HG03432 (cell line): ENCODE results near the gene SDHC.
"Not testable (repeated sequence)": the region's sequence is repeated elsewhere in the genome, so short reads cannot be mapped to it uniquely, and the experiment has no call there.

Source experiments
- ATAC-seq: cut with Tn5 transposase; IDR thresholded peaks from one replicate; pipeline ENCODE4 v1.9.1; 2021; ENCODE audit warnings: mild to moderate bottlenecking, moderate library complexity; ENCODE audit not compliant: unreplicated experiment

The SDHC gene

DNA sequence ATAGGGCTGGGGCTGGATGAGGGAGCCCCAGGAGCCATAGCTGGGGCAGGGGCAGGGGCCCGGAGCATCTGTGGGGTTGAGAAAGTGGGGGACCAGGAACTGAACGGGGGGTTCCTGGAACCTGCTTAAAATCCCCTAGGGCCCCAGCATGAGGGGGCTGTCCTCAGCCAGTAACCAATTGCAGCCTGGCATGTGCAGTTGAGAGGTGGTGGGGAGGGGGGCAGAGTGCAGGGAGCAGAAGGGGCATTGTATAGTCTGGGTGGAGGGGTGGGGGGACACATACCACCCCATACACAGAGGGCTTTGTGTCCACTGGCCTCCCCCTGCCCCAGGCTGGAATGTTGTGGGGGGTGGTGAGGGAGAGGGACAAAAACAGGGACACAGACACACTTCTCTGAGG is 4.3 kb upstream of the SDHC start, which contains the start of gene MPZ:
Gene MPZ (minus strand): TSS at position 101 of the 400 bp plus-strand sequence. CDS start 63 bp downstream, at position 38.
- ATAC-seq, result no peak

DNA sequence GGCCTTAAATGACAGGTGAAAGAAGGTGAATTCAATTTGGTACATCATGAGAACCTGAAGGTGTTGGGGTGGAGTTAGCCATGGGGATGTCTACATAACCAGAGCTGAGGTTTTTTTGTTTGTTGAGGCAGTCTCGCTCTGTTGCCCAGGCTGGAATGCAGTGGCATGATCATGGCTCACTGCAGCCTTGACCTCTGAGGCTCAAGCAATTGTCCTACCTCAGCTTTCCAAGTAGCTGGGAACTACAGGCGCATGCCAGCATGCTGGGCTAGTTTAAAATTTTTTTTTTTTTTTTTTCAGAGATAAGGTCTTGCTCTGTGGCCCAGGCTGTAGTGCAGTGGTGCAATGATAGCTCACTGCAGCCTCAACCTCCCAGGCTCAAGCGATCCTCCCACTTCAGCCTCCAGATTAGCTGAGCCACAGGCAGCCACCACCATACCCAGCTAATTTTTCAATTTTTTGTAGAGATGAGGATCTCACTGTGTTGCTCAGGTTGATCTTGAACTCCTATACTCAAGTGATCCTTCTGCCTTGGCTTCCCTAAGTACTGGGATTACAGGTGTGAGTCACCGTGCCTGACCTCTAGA is 2.5 kb upstream of the SDHC start:
- no peak for ATAC-seq

DNA sequence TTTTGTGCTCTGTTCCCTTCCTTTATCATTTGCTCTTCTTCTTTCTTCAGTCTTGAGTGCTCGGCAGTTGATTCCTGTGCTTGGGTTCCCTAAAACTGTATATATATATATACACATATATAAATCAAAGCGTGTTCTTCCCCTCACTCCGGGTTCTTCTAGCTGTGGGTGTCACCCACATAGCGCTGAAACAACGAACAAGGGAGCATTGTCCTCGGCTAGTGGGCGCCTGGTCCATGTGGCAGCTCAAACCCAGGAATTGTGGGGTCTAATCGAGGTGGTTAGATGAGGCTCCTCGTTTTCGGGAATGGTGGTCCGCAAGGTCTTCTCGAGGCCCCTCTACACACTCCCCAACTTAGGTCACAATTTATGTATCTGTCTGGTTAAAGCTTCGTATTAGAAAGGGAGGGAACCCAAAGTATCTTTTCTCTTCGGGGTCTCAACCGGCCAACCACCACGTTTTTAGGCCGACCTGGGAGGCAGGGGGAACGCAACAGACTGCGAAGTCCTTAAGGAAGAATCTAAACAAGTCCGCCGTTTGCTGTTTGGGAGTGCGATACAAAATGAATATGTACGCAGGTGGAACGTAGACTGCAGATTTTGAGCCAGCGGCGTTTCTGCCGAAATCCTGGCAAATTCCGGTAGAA is 504 bp upstream of the SDHC start:
- ATAC-seq, result no peak

DNA sequence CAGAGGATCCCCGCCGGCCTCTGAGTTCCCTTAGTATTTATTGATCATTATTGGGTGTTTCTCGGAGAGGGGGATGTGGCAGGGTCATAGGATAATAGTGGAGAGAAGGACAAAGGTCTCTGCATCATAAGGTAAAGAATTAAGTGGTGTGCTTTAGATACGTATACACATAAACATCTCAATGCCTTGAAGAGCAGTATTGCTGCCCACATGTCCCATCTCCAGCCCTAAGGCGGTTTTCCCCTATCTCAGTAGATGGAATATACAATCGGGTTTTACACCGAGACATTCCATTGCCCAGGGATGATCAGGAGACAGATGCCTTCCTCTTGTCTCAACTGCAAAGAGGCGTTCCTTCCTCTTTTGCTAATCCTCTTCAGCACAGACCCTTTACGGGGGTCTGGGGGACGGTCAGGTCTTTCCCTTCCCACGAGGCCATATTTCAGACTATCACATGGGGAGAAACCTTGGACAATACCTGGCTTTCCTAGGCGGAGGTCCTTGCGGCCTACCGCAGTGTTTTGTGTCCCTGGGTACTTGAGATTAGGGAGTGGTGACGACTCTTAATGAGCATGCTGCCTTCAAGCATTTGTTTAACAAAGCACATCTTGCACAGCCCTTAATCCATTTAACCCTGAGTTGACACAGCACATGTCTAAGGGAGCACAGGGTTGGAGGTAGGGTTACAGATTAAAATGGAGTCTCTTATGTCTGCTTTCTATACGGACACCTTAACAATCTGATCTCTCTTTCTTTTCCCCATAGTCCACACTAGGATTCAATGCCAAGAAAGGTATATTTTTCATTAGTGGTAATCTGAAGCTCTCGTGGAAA is 1.9 kb downstream of the SDHC start:
- ATAC-seq, result not testable (repeated sequence)

DNA sequence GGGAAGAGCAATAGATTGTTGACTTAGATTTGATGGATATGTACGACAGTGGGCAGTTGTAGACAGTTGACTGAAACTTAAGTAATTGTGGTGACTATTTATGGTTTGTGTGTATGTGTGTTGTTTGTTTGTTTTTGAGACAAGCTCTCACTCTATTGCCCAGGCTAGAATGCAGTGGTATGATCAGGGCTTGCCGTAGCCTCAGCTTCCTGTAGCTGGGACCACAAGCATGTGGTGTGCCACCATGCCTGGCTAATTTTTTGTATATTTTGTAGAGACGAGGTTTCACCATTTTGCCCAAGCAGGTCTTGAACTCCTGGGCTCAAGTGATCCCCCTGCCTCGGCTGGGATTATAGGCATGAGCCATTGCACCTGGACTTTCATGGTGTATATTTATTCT is 9.8 kb downstream of the SDHC start:
- no peak for ATAC-seq

DNA sequence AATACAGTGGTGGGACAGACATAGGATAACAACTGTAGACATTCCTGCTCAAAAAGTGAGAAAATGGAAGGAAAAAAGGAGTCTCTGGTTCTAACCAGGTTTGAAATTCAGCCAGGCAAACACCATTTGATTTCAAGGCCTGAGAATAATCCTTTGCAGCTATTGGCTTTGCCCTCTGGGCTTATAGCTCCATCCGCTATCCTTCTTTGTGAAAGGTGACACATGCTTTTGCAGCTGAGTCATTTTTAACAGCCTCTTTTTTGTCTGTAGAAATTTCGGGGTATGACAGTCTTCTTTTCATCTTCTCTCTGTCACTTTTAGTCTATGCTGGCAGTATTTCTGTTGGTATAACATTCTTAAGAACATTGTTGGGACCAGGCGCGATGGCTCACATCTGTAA is 16.2 kb downstream of the SDHC start:
- no peak for ATAC-seq

DNA sequence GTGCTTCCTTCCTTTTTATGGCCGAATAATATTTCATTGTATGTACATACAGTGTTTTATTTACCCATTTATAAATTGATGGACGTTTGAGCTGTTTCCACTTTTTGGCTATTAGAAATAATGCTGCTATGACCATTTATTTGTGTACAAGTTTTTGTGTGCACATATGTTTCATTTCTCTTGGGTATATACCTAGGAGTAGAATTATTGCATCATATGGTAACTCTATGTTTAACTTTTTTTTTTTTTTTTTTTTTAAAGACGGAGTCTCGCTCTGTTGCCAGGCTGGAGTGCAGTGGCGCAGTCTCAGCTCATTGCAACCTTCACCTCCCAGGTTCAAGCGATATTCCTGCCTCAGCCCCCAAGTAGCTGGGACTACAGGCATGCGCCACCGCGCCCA is 19.0 kb downstream of the SDHC start:
- no peak for ATAC-seq

DNA sequence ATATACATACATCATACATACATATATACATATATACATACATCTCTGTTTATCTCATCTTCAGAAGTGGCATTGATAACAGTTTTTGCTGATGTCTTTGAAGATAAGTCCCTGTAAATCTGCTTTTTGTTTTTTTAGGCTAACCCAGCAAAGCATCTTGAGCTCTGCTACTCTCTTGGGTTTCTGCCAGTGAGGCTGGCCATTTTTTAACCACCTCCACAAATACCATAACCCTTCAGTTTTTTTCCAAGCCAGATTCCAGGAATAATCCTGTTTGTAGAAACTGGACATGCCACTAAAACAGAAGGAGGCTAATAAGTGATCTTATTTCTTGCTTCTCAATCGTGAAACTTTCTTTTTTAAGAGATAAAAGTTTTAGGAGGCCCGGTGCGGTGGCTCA is 21.6 kb downstream of the SDHC start:
- no peak for ATAC-seq

DNA sequence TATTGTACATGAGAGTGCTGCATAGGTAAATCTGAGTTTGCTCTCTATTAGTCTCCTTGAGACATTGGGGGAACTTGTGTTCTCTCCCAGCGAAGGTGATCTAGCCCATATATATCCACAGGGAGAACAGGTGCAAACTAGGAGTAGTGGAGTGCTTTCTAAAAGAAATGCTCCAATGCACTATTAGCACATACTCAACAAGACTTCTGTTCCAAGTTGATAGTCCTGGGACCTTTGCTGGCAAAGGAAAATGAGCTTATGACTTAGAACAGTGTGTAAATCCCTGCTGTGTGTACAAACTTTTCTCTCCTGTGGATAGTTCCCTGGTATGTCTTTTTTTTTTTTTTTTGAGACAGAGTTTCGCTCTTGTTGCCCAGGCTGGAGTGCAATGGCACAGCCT is 28.0 kb downstream of the SDHC start:
- no peak for ATAC-seq

DNA sequence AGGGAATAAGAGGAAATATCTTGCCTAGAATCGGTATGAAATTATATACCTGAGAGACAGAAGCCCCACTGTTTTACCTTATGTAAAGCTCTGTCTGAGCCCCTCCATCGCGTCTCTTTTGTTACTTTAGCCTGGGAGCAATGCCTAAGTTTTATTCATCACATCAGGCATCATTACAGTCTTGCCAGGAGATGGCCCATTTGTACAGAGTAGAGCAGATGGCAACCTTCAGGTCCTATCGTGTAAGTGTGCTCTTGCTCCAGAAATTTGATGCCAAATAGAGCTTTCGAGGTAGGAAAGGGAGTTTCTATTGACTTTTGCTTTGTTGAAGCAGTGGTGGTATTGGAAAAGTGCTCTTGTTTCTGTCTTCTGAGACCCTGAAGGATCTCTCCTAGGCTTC is 28.6 kb downstream of the SDHC start:
- ATAC-seq, result no peak

DNA sequence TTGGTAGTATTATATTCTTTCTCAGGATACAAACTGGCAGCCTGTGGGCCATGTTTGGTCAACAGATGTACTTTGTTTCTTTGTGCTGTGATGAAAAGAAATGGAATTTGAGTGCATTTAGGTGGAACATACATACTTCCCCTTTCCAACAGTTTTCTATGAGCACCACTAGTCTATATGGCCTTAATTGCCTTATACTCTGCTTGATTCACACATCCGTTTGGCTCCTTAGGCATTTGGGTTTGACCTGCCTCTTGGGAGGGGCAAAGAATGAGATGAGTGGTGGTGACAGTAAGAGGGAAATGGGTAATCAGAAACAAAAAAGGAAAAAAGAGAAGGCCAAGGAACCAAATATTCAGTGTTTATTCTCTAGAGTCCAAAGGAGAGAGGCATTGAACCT is 36.5 kb downstream of the SDHC start:
- ATAC-seq, result no peak

DNA sequence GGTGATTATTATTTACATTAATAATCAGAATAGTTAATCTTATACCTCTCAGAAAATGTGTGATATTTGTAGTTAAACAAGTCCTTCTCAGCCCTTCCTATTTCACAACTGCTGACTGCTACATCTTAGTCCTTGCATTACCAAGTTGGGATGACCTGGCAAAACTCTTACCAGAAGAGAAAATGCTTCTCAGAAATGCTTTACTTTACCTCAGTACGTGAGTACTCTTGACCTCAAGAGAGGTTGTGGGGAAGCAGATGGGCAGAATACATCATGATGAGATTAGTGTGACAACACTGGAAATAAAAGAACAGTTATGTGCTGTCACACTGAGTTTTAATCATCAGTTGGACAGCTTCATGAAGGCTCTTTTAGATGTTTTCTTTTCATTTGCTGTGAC is 37.3 kb downstream of the SDHC start:
- no peak for ATAC-seq

DNA sequence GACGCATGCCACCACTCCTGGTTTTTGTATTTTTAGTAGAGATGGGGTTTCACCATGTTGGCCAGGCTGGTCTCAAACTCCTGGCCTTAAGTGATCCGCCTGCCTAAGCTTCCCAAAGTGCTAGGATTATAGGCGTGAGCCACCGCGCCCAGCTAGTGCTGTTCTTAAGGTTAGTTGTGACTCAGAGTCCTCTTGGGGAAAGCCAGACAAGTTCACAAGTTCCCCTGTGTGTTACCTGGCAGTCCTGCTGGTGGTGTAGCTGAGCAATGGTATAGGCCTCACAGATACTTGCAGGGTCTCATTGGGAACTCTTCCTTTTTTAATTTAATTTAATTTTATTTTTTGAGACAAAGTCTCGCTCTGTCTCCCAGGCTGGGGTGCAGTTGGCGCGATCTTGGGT is 42.9 kb downstream of the SDHC start:
- no peak for ATAC-seq

DNA sequence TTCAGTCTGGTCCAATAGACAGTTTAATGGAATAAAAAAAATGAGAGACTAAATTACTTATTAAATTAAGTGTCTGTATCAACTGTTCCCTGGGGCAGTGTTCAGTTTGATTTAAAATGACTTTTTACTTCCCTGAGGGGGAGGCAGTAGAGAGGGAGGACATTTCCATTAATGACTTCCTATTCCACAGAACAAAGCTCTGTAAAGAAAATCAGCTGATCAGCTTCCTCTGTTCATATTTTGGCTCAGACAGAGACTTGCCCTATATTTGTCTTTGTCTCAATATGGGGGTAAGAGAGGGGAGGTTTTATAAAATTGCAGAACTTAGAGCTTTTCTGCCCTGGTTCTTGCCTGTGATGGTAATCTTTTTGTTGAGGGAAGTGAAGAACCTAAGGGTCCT is 45.1 kb downstream of the SDHC start:
- no peak for ATAC-seq

DNA sequence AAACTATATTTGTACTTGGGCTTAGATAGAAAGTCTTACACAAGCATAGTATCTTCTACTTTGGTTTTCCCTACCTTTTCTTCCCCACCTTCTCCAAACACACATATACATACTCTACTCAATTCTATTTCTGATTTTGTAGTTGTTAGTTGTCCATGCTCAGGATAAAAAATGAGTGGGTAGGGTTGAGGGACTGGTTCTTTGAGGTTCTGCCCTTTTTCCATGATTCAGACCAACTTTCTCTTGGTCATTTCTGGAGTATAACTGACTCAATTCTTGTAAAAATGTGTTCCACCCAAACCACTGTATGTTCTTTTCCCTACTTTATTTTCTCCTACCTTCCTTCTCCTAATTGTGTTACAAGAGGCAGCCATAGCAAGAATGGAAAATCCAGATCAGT is 50.2 kb downstream of the SDHC start:
- ATAC-seq, result no peak

DNA sequence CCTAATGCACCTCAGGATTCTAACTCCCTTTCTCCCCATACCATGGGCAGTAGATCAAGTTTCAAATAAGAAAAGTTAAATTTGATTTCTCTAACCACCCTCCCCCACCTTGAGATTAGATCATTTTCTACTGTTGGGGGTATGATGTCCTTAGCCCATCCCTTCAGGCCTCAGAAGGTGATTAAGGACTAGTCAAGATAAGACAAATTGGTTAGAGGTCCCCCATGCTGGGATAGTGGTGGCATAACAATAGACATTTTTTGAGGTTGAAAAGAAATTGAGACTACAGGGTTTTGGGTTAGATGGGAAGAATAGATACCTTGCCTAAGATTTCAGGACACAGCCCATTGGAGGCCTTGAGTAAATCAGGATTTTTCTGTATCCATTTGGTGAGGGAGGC is 51.0 kb downstream of the SDHC start:
- no peak for ATAC-seq

DNA sequence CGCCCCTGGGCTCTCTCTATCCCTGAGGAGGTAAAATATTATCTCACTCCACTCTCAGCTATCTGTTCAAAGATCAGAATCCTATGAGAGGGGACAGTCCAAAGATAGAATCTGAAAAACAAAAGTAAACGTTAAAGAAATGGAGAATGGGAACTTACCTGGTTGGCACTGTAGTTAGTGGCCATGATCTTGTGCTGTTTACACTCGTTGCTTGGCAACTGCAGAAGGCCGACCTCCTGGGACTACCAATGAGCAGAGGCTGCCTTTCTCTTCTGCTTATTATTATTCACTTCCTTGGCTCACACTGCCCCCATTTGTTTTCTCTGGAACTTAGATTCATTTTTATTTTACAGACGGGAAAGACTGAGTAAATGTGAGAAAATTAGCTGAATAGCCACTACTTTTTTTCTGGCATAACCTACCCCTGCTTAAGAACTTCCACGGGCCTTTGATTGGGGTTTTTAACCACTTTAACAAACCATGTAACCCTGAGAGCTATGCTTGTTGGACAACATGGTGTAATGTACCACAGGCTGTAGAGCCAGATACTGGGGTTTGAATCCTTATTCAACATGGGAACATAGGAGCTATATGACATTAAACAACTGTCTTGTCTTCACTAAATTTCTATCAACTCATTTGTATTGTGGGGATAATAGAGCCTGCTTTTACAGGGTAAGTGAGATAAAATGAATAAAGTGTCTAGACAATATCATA is 53.7 kb downstream of the SDHC start, which contains the start of gene CFAP126:
Gene CFAP126 (minus strand): TSS at position 193 of the 717 bp plus-strand sequence. CDS start 8 bp downstream, at position 185.
- peak; percentile 99 for ATAC-seq

DNA sequence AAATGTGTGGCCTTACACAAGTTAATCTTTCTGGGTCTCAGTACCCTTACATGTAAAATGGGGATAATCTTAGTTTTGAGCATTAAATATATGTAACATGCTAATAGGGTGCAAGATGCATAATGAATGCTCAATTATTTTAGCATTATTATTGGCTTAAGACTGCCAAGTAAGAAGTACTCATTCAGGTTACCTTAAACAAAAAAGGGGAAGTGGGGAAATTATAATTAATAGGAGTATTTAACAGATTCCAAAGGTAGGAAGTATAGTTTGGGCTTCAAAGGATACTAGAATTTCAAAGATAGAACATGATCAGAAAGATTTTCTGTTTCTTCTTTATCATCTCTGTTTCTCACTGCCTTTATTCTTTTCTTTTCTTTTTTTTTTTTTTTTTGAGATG is 59.3 kb downstream of the SDHC start:
- no peak for ATAC-seq

DNA sequence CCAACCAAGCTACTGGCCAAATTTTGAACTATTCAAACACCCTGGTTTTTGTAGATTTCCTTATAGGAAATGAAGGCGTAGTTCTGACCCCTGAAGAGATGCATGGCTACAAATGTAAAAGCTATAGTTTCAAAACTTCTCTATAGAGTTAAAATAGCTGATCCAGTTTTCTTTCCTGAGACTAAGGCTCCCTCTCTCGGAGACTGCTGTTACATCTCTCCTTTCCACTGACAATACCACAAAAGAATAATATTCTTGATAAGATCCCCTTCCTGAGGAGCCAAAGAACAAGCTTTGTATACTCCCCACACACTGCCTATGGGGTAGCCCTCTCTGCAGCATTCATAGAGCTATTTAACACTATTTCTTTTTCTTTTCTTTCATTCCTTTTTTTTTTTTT is 60.2 kb downstream of the SDHC start:
- no peak for ATAC-seq

DNA sequence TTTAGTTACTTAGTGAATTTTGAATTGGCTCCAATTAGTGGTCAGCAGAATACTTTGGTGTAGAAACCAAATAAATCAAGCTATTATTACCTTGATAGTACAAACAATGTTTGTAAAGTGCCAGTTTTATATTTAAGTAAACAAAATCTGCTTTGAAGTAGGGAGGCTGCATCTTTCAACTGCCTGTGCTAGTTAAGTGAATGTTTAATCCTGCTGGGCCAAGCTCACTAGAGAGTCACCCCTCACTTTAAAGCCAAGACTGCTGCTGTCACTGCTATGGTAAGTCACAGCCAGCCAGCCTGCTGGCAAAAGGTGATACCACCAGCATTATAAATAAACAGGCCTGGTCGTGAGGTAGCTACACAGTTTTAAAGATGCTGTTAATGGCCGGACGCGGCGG is 63.8 kb downstream of the SDHC start:
- ATAC-seq, result no peak

DNA sequence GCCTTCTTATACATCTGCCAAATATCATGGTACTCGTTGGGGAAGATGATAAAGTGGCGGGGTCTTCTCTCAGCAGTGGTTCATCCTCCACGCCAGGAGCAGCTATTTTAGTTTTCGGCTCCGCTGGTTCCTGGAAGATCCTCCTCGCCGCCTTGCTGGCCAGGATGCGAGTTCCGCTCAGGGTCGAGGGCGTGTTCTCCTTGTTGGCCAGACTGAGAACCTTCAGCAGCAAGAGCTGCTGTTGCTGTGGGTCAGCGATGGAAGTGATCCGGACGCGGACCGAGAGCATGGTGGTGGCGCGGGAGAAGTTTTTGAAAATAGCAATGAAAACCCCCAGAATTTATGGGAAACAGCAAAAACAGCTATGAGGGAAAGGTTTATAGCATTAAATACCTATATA is 64.9 kb downstream of the SDHC start:
- no peak for ATAC-seq
